HUES6 (cell line): ENCODE measurements around the gene TMIGD3.

Experiments used
- H3K27ac ChIP-seq: 2 replicates; pipeline ENCODE4 v1.7.0; 2013; ENCODE audit warnings: low read depth, mild to moderate bottlenecking, low read length, inconsistent platforms
- H3K27me3 ChIP-seq: 2 replicates; pipeline ENCODE4 v1.6.1; 2013; ENCODE audit warnings: low read length; ENCODE audit not compliant: control insufficient read depth, insufficient read depth
- H3K36me3 ChIP-seq: 2 replicates; pipeline ENCODE4 v1.6.1; 2013; ENCODE audit warnings: low read length; ENCODE audit not compliant: control insufficient read depth, insufficient read depth
- H3K4me1 ChIP-seq: 2 replicates; pipeline ENCODE4 v1.6.1; 2013; ENCODE audit warnings: low read length; ENCODE audit not compliant: control insufficient read depth, insufficient read depth
- H3K4me3 ChIP-seq: 2 replicates; pipeline ENCODE4 v1.5.1; 2013; ENCODE audit warnings: low read depth, low read length
- H3K9ac ChIP-seq: one replicate; pipeline ENCODE4 v1.6.1; 2013; ENCODE audit warnings: mild to moderate bottlenecking, low read length
- H3K9me3 ChIP-seq: 2 replicates; pipeline ENCODE4 v1.6.1; 2013; ENCODE audit warnings: low read depth, low read length; ENCODE audit not compliant: control insufficient read depth, insufficient read depth

Gene TMIGD3

DNA sequence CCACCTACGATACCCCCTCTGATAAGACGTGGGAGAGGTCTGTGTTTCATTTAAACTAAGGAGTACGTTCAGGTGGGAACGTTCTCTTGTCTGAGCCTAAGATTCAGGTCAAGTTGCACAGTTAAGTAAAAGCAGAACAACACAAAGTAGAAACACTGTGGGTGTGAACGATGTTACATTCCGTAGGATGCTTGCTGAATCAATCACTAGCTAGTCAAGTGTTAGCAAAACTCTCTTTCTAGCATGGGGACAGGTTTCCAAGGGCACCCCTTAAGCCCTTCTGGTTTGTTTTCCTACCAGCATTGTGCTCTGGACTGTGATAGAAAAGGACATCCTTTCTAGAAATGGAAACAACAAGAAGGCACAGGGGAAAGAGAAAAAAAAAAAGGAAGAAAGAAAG lies 16.3 kb downstream of the TMIGD3 start:
- H3K9me3 ChIP-seq = no peaks in the 10 kb centered on the region
- no peak overlapping the region for H3K9ac ChIP-seq
- no peaks in the 10 kb centered on the region for H3K36me3 ChIP-seq
- no peaks in the 10 kb centered on the region for H3K27me3 ChIP-seq
- no peak overlapping the region for H3K4me3 ChIP-seq
- no peak overlapping the region for H3K27ac ChIP-seq
- H3K4me1 ChIP-seq = no peaks in the 10 kb centered on the region

DNA sequence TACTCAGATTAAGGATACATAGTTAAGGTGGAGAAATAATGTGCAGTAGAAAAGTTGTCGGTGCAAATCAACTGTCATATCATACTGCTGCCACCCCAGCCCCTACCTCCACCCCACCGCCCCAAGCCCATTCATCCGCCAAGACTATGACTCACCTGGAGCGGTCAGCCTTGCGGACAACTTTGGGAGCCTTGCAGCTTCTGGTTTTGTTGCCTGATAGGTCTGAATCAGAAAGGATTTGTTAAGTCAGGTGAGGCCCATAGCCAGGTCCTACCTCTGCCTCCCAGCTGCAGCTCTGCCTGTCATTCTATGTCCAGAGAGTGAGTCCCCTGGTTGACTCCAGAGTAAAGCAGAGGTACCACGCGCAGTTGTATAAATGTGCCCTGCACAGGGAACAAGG lies 17.0 kb downstream of the TMIGD3 start:
- Histone ChIP-seq H3K4me3 (no peak overlapping the region), H3K27ac (no peak overlapping the region), H3K27me3 (no peaks in the 10 kb centered on the region), H3K36me3 (no peaks in the 10 kb centered on the region), H3K4me1 (no peaks in the 10 kb centered on the region), H3K9me3 (no peaks in the 10 kb centered on the region), H3K9ac (no peak overlapping the region)

DNA sequence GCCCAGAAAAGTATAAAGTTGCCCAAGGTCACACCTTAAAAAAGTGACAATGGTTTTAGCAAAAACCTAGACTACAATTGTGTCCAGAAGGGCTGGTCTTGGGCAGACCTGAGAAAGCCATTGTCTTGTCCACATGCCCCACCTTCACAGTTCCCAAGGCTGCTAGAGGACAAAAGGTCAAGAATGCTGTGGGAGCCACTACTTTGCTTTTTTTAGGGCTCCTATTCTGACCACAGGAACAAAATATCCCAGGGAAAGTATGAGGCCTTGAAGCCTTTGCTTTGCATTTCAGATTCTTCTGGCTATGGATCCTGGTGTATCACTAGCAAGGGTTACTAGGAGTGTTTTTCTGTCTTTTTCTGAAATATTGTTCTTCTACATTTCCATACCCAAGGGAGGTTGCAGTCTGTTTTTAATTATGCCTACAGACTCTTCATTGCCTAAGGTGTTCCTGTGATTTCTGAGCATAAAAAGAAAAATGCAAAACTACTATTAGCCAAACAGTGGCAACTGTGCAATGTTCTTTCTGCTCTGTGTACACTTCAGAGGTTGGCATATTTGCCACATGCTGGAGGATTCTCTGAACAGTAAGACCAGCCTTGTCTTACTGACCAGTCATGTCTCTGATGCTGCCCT lies 18.9 kb downstream of the TMIGD3 start:
- Histone ChIP-seq H3K9ac (no peak overlapping the region), H3K9me3 (no peaks in the 10 kb centered on the region), H3K27me3 (no peaks in the 10 kb centered on the region), H3K36me3 (no peaks in the 10 kb centered on the region), H3K4me3 (no peak overlapping the region), H3K27ac (no peak overlapping the region), H3K4me1 (no peaks in the 10 kb centered on the region)

DNA sequence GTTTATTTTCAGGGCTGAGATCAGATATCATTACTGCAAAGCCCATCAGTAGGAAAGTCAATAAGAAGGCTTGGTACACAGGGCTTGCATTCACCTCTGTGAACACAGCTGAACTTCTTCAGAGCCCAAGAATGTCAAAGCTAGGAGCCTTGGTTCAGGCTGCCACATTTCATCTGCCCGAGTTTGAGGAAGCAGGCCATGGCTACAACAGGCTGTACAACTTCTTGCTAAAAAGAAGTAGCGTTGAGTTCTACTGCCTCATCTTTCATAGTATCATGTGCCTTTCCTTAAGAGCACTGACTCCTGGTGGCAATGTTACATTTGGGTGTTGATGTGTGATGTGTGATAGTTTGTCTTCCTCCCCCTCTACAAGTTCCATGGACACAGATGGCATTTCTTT lies 19.6 kb downstream of the TMIGD3 start:
- no peaks in the 10 kb centered on the region for H3K9me3 ChIP-seq
- no peaks in the 10 kb centered on the region for H3K36me3 ChIP-seq
- H3K27ac ChIP-seq = no peak overlapping the region
- H3K4me1 ChIP-seq = no peaks in the 10 kb centered on the region
- no peak overlapping the region for H3K9ac ChIP-seq
- no peak overlapping the region for H3K4me3 ChIP-seq
- H3K27me3 ChIP-seq = no peaks in the 10 kb centered on the region

- H3K27ac ChIP-seq = no peak overlapping the region
- no peaks in the 10 kb centered on the region for H3K36me3 ChIP-seq
- H3K27me3 ChIP-seq = no peaks in the 10 kb centered on the region
- H3K4me1 ChIP-seq = no peaks in the 10 kb centered on the region
- no peaks in the 10 kb centered on the region for H3K9me3 ChIP-seq
- H3K9ac ChIP-seq = no peak overlapping the region
- H3K4me3 ChIP-seq = no peak overlapping the region
These were observed 20.3 kb downstream of the TMIGD3 start for GRCh38 chr1:111483166-111483565.

- no peak overlapping the region for H3K9ac ChIP-seq
- H3K36me3 ChIP-seq = no peaks in the 10 kb centered on the region
- H3K4me3 ChIP-seq = no peak overlapping the region
- no peaks in the 10 kb centered on the region for H3K4me1 ChIP-seq
- H3K9me3 ChIP-seq = no peaks in the 10 kb centered on the region
- H3K27me3 ChIP-seq = no peaks in the 10 kb centered on the region
- no peak overlapping the region for H3K27ac ChIP-seq
These were observed 21.8 kb downstream of the TMIGD3 start for GRCh38 chr1:111481387-111482221.

DNA sequence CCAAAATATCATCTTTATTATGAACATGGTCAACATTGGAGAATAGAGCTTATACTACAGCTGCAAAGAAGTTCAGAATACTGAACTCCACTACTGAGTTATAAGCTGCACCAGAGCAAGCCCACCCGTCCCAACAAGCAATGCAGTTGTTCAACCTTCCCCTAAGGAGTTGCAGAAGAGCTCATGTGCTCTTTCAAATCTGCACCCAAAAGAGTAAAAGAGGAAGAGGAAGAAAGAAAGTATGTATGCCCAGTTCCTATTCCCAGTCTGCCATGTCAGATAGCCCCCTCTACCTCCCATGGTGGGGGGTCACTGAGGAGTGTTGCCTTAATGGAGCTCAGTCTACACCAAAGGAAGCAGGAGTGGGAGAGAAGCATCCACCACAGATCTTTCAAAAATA lies 22.8 kb downstream of the TMIGD3 start:
- Histone ChIP-seq H3K4me1 (no peaks in the 10 kb centered on the region), H3K4me3 (no peak overlapping the region), H3K9me3 (no peaks in the 10 kb centered on the region), H3K27me3 (no peaks in the 10 kb centered on the region), H3K27ac (no peak overlapping the region), H3K36me3 (no peaks in the 10 kb centered on the region), H3K9ac (no peak overlapping the region)

GRCh38 chr1:111476761-111477309 lies 26.6 kb downstream of the TMIGD3 start:
- Histone ChIP-seq H3K27ac (no peak overlapping the region), H3K4me1 (no peaks in the 10 kb centered on the region), H3K27me3 (no peaks in the 10 kb centered on the region), H3K36me3 (no peaks in the 10 kb centered on the region), H3K4me3 (no peak overlapping the region), H3K9me3 (no peaks in the 10 kb centered on the region), H3K9ac (no peak overlapping the region)

- Histone ChIP-seq H3K9ac (no peak overlapping the region), H3K27me3 (no peaks in the 10 kb centered on the region), H3K27ac (no peak overlapping the region), H3K4me1 (no peaks in the 10 kb centered on the region), H3K9me3 (no peaks in the 10 kb centered on the region), H3K4me3 (no peak overlapping the region), H3K36me3 (no peaks in the 10 kb centered on the region; the same call in 1 of the 2 replicates)
These were observed 27.2 kb downstream of the TMIGD3 start for GRCh38 chr1:111476214-111476613.

- no peaks in the 10 kb centered on the region for H3K9me3 ChIP-seq
- H3K4me1 ChIP-seq = no peaks in the 10 kb centered on the region
- no peaks in the 10 kb centered on the region for H3K27me3 ChIP-seq
- no peak overlapping the region for H3K9ac ChIP-seq
- no peak overlapping the region for H3K4me3 ChIP-seq
- no peaks in the 10 kb centered on the region; the same call in 1 of the 2 replicates for H3K36me3 ChIP-seq
- H3K27ac ChIP-seq = no peak overlapping the region
These were observed 27.7 kb downstream of the TMIGD3 start for GRCh38 chr1:111475701-111476100.

GRCh38 chr1:111474521-111474920 lies 28.9 kb downstream of the TMIGD3 start:
- no peak overlapping the region for H3K9ac ChIP-seq
- no peak overlapping the region for H3K27ac ChIP-seq
- H3K4me1 ChIP-seq = no peaks in the 10 kb centered on the region
- no peaks in the 10 kb centered on the region for H3K9me3 ChIP-seq
- H3K4me3 ChIP-seq = no peak overlapping the region
- no peaks in the 10 kb centered on the region for H3K27me3 ChIP-seq
- peaks cover 7% of the 10 kb centered on the region for H3K36me3 ChIP-seq
